ENCODE data around the gene FXYD2. TPM values are rescaled to one million over a fixed set of nuclear protein-coding genes. Genes with fewer than 3 reads are reported as not detected.
A peak's percentile ranks its signal among the peaks of the same experiment; 100 is the strongest.

Gene FXYD2
- polyA plus RNA-seq, 1 donor, result 2.2 TPM

DNA sequence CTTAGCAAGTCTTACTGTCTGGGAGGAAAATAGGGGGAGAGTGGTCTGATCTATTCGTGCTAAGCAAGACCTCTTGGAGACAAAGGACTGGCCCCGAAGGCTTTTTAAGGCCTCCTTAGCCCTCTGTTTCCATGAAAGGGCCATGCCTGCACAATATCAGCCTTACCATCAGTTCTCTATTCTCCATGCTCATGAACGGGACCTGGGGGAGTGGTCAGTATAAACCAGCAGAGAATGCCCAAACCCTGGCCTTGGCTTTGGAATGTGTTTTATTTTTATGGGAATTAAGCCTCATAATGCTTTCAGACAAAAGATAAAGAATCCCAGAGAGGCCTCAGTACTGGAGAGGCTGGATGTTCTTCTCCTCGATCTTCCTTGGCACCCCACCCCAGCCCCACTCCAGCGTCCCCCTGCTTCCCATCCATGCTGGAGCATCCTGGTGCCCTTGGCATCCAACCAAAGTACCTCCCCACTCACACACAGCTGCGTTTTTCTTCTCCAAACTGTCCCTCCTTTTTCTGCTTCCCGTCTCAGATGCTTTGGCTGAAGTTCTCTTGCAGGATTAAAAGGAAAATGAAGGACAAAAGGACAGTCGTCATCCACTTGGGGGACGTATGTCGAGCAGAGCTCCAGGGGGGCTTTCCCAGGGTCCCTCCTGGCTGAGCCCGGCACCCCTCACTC lies 33.3 kb upstream of the FXYD2 start:
- no peak for DNase-seq

DNA sequence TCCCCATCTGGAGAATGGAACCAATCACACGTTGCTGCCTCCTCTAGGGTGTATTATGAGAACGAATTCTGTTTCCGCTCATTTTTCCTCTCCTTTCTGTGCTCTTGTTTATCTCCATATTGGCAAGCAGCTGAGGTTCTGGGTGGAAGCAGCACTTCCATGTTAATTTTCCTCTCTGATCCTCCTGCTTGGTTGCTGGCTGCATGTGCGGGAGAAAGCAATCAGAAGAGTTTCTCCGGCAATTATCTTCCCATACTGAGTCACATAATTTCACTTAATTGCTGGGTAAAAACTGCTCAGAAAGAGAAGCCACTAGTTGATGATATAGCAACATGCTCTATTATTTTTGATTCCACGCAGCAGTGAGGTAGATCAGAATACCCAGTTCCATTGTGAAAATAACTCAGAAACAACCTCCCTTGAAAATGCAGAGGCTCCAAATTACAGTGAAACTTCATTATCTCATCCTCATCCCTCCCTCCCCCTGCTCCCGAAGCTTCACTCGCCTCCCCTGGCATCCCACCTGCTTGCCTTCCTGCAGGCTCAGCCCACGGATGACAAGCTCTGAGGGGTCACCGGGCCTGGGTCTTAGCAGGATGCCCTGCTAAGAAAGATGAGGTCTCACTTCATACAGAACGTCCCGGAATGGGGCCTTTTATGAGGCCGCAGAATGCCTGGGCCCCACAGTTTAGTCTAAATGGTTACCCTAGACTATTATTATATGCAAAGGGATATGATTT lies 31.5 kb upstream of the FXYD2 start:
- DNase-seq, result no peak

DNA sequence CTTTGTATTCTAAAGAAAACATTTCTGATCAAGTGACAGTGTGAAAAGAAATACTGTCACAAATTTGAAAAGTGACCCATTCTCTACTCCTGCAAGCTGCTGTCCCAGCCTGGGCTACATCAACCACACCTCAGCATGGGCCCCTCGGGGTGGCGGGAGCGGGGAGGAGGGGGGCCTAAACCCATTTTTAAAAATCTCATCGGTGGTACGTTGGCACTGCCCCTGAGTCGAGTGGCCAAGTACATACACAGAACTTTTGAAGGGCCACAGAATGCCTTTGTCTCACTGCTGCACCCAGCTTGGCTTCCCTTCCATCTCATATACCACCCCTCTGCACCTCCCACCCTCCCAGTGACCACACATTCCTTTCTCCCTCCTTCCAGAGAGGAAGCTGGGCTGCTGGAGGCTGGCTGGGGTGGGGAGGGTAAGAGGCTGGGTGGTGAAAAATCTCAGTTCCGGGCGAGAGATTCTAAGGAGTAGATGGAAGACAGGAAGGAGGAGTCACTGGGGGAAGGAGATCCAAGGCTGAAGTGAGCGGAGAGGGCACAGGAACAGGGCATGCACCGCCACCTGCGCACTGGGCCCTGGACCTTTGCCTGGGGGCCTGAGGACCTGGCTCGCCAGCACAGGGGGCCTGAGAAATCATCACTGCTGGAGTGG lies 30.8 kb upstream of the FXYD2 start:
- no peak for DNase-seq

DNA sequence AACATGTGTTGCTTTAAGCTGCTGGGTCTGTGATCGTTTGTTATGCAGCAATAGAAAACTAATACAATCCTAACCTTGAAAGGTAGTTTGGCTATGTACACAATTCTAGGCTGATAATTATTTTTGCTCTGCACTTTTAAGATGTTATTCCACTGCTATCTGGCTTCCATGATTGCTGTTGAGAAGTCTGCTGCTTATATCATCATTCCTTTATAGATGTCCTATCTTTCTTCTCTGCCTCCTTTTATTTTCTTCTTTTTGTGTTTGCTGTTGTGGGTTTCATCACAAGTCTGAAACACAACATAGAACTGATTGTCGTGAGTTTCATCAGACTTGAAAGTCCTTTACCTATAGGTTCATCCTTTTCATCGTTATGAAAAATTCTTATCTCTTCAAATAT lies 27.8 kb upstream of the FXYD2 start:
- DNase-seq, result no peak

DNA sequence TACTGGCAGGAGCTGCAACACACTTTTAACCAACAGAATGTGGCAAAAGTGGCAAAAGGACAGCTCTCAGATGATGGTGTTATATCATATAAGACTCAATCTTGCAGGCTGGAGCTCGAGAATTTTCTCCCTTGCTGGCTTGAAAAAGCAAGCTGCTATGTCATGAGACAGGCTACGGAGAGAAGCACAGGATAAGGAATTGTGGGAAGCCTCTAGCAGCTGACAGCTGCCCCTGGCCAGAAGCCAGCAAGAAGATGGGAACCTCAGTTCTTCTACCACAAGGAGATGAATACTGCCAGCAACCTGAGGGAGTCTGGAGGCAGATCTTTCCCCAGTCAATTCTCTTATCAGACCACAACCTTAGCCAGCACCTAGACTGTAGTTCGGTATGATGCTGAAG lies 27.3 kb upstream of the FXYD2 start:
- no peak for DNase-seq

DNA sequence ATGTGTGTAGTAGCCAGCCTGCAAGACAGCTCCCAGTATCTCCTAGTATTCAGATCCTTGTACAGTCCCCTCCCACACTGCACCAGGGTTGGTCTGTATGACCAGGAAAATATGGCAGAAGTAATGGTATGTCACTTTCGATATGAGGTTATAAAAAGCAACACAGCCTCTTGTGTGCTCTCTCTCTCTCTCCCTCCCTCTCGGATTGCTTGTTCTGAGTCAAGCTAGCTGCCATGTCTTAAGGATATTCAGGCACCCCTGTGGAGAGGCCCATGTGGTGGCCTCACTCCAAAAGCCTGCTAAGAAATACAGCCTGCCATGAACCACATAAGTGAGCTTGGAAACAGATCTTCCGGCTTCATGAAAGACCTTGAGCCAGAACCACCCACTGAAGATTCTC lies 26.6 kb upstream of the FXYD2 start:
- no peak for DNase-seq

DNA sequence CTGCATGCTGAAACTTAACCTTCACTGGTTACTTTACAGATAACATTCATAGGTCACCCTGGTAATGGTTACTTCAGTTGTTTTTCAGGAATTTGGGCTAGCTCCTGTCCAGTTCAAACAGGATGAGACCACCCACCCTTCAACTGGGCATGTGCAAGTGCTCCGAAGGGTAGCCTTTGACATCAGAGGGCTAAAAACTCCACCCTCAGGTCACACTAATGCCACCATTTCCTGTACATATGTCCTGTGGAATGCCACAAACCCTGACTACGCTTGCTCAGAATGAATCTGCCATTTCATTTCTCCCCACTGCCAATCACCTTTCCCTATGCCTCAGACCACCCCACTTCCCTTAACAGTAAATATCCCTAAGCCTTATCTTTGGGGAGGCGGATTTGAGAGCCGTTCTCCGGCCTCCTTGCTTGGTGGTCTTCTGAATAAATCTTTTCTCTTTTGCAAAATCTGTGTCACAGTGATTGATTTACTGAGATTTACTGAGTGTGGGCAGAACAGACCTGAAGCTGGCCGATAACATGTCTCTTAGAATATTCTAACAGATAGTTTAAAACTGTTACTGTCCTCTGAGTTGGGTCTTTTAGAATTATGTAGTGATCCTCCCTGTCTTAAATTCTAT lies 25.4 kb upstream of the FXYD2 start:
- no peak for DNase-seq

DNA sequence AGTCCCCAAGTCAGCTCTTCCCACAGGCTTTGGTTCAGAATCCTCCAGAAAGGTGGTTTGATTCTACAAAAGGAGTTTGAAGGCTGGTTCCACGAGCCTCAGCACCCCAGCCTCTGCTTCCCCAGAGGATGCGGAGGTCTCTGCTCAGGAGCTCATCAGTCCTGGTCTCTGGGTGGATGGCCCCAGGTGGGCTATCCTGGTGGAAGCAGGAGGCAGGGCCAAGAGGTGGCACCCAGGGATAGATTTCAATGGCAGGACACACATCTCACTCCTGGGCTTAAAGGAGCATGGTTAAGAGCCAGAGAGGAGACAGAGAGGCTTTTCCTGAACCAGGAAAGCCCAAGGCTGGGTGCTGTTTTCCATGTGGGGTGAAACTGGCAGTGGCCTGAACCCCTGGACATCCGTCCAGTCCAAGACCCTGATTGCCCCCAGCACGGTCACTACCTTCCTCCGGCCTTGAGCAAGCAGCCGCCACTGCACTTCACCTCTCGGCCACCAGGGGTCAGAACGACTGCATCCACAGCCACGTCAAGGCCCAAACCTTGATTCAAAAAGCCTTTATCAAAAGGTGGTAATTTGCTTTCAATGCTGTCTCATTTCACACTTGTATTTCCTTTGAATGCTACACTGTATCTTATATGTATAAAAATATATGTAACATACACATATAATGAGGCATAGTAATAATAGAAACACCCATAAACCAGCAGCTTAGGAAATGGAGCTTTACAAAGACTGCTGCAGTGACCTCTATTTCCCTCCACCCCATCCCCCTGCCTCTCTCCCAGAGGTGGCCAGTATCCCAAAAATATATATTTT lies 19.3 kb upstream of the FXYD2 start:
- peak; percentile 74 for DNase-seq

DNA sequence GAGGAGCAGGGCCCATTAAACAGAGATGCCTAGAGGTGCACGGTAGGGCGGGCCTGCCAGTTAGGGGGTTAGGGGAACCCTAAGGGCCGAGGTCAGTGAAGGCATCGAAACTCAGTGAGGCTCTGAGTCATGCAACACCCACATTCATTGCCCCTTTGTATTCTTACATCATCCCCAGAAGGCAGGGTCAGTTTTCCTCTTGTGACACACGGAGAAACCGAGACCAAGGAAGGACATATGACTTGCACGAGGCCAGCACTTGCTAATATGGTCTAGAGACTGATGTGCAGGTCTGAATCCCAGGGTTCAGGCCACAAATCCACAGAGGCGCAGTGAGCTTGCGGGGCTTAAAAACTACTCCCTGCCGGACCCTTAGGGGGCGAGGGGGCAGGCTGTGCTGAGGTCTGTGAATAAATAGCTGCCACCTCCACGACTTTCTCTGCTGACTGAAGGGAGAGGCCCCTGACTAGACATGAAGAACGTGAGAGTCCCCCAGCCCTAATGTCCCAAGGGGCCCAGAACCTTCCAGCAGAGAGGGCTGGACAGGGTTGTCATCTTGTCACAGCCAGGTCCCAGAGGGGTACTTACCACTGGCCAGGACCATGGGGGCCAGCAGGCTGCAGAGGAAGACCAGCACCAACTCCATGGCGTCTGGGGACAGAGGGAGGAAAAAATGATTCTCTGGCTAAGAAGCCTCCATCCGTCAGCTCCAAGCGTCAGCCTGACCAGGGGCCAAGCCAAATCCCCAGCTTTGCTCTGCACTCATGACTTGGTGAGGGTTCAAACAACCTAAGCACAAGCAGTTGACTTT lies 17.8 kb upstream of the FXYD2 start:
- no peak for DNase-seq

DNA sequence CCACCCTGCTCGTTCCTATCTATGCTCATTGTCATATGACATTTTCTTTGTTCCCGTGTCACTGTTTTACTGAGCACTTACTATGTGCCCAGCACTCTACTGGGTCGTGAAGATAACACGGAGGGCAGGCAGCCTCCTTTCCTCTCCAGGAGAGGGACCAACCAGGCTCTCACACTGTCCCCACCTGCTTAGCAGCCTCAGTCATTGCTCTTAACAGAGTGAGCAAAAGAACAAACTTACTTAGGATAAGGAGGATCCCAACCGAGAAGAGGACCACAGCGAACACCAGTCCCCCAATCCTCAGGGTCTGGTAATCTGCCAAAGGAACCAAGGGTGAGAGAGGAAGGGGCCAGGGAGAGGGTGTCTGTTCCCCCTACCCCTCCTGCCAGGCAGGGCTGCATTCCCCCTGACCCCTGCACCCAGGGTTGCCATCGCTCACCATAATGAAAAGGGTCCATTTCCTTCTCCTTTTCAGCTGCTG lies 17.0 kb upstream of the FXYD2 start:
- no peak for DNase-seq

DNA sequence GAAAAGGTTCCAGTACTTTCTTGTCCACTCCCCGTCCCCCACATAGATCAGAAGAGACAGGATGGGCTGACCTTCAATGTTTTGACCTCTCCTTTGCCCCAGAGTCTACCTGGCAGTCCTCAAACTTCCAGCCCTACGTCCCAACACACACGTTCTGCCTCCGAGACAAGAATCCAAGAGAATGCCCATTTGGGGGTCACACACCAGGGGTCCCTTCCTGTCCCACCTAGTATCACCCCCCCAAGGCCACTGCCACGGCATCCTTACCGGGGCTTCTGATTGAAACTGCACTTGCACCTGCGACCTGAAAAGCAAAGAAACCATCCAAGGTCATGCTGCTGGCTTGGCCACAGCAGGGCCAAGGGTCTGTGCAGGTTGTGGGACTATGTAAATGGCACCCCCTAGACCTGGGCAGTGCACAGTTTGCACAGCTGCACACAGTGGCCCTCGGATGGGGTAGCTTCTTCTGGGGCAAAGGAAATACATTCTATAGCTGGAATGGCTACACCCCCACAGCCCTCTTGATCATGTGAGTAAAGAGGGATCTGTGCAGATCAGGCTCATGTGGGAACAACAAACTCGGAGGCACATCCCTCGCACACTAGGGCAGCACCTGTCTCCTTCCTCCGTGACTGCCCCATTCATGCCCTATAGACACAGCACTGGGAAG lies 16.5 kb upstream of the FXYD2 start:
- no peak for DNase-seq

DNA sequence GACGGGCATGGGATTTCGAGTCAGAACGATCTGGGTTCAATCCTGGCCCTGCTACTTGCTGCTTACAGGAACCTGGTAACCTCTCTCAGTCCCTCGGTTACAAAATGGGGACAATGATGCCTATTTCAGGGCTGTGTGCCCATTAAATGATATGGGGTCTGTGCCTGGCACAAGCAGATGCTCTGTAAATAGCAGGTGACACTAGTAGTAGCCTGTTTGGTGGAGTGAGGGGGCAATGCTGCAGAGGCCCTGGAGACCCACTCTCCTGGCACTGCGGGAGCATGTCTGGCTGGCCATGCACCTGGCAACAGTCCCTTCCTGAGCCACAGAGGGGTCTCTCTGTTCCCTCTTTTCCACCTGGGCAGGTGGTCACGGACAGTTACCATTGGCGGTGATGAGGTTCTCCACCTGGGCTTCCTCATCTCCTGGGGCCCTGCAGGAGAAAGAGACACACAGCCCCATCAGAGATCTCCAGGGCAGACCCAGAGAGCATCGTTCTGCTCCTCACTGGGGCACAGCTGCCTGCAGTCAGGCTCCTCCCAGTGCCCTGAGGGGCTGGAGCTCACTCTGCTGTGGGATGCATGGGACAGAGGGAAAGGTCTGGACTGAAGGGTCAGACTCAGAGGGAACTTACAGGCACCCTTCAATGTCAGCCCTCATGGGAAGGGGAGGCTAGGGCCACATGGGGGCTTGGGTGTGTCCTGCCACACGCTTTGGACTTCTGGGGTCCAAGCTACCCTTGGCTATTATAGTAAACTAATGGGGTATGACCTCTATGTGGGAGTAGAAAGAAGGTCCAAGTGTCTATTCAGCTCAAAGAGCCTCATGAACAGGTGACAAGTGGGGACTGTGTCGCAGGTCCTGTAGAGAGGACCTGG lies 15.6 kb upstream of the FXYD2 start:
- no peak for DNase-seq

DNA sequence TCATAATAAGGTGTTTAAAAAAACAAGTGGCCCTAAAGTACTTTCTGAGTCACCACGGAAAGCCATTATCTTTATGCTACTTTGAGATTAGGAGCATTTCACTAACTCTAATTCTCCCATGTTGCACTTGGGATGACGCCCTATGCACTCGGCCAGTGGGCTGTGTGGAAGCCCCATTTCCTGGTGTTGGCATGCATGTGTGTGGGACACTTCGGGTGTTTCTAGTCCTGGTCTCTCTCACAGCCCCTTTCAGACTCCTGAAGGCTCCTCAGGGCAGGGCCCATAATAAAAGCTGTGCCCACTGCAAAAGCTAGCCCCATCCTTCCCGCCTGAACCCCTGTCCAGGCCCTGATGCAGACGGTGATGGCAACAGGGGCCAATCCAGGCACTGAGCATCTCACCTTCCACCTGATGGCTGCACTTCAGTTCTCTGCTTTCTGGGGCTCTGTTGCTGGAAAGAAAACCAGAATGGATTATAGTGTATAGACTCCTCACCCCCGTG lies 14.9 kb upstream of the FXYD2 start:
- no peak for DNase-seq

DNA sequence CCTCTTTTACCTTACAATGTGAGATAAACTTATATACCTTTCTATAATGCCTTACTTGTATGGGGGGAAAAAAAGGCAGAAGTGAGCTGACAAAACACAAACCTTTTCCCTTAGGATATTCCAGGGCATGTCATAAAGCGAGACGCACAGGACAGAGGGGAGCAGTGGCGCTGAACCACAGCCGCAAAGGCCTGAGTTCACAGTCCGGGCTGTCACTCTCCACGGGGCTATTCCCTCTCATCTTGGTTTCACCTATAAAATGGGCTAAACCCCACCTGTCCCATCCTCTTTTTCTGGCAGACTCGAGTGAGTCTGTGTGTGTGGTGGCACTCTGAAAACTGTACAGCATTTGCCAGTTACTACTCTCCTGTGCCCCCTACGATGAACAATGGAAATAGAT lies 14.4 kb upstream of the FXYD2 start:
- no peak for DNase-seq

DNA sequence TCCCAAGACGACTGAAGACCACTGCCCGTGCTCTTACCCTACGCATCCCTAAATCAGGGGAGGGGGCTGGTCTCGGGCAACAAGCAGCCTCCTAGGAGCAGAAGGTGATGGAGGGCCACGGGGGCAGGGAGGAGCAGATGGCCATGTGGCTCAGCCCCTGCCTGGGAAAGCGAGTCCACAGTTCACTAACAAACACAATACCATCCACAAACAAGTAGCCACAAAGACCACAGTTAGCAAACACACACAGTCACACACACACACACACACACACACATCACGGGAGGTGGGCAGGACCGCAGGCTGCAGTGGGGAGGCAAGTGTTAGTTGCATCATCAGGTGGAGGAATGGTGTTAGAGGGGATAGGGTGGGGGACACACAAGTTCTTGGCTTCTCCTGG lies 13.2 kb upstream of the FXYD2 start:
- DNase-seq, result no peak

DNA sequence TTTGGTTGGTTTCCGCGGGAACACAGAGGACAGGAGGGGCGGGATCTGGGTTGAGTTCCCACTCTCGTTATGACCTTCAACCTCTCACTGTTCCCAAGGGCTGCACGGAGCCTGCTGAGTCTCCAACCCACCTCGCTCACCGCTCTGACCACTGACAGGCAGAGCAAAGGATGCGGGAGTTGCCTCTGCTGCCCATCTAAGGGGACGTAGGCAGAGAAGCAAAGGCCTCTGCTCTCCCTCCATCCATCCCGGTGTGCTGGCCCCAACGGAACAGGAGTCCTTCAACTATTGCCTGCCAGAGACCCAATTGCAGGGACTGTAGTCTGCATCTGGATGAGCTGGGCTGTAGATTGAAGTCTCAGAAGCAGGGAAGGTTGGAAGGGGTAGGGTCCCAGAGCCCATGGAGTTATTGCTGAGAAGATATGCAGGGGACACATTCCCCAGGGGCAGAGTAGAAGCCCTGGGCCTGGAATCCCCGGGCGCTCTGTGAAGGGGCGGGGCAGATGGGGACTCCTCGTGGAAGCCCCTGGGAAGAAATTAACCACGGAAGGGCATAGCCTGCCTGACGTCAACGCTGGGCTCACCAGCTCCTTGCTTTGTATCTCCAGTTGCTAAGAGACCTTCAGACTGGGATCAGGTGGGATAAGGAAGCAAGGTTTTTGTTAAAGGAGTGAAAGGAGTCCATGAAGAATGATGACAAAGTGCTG lies 12.7 kb upstream of the FXYD2 start:
- DNase-seq, result no peak

DNA sequence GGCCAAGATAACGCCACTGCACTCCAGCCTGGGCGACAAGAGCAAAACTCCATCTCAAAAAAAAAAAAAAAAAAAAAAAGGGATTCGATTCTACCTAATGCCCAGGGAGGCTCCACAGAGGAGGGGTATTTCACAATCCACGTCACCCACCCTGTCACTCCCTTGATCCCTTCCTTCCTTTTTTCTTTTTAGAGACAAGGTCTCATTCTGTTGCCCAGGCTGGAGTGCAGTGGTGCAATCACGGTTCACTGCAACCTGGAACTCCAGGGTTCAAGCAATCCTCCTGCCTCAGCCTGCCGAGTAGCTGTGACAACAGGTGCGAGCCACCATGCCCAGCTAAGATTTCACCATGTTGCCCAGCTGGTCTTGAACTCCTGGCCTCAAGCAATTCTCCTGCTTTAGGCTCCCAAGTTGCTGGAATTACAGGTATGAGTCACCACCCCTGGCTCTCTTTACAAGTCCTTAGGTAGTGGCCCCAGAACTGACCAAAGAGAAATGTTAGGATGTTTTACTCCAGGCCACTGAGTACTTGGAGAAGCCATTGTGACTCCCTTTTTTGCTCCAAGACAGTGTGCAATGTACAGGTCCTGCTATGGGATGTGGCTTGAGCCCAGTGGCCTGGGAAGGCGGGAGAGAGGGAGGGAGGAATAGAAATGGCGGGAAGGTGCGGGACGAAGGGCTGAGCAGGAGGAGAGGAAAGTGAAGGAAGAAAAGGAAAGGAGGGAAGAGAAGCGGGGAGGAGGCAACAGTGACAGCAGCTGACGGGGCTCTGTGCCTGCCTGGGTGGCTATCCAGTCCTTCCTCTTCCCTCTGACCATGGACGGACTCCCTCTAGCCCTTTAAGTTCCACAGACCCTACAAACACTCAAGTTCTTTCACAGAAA lies 11.8 kb upstream of the FXYD2 start:
- DNase-seq, result no peak

DNA sequence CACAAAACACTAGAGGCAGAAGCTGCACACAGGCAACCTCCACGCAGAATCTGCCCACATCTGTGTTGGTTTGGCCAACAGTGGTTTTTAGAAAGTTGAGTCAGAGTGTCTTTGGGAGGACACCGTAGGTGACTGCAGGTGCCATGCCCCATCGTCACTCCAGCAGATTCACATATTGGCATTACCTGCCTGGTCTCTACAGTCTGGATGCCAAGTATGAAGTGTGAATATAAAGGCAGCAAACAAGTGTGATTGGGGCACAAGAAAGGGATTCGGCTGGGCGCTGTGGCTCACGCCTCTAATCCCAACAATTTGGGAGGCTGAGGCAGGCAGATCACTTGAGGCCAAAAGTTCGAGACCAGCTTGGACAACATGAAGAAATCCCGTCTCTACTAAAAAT lies 11.0 kb upstream of the FXYD2 start:
- no peak for DNase-seq

Data from hindlimb muscle (tissue), 1 donor.